ENCODE results near the gene ATL1. TPM values are rescaled to one million over a fixed set of nuclear protein-coding genes. Genes with fewer than 3 reads are reported as not detected.

The ATL1 gene
- total RNA-seq, 1 donor from 2014 or later: 2.0 TPM

GRCh38 chr14:50631408-50631821 is 71.5 kb downstream of the ATL1 start:
- DNase-seq (ENCODE audit: low read depth): no peak
- TF ChIP-seq, protein P1, sequence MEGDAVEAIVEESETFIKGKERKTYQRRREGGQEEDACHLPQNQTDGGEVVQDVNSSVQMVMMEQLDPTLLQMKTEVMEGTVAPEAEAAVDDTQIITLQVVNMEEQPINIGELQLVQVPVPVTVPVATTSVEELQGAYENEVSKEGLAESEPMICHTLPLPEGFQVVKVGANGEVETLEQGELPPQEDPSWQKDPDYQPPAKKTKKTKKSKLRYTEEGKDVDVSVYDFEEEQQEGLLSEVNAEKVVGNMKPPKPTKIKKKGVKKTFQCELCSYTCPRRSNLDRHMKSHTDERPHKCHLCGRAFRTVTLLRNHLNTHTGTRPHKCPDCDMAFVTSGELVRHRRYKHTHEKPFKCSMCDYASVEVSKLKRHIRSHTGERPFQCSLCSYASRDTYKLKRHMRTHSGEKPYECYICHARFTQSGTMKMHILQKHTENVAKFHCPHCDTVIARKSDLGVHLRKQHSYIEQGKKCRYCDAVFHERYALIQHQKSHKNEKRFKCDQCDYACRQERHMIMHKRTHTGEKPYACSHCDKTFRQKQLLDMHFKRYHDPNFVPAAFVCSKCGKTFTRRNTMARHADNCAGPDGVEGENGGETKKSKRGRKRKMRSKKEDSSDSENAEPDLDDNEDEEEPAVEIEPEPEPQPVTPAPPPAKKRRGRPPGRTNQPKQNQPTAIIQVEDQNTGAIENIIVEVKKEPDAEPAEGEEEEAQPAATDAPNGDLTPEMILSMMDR (conservative IDR thresholded peaks at IDR 0.05; ENCODE audit: low read depth, low read length): no peak
- H3K4me3 ChIP-seq (ENCODE audit: low read depth, low read length): no peak overlapping the region

DNA sequence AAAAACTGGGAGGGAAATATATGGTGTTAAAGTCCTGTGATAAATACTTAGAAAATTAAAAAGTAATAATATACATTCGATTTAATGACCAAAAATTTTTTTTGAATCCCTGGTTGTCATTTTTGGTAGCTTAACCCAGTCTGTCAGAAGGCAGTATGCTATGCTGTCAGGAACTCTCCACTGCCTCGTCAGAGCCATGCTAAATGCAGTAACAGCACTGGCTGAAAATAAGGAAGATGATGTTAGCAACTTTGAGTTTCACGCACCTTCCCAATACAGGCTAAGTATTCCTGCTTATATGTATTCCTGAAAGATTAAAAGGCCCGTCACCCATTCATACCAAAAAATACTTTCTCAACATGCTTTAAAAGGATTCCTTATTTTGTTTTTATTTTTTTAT is 74.0 kb downstream of the ATL1 start:
- H3K4me3 ChIP-seq (ENCODE audit: low read depth, low read length): no peak overlapping the region
- no peak for DNase-seq (ENCODE audit: low read depth)
- TF ChIP-seq, protein P1 (conservative IDR thresholded peaks at IDR 0.05; ENCODE audit: low read depth, low read length): no peak

DNA sequence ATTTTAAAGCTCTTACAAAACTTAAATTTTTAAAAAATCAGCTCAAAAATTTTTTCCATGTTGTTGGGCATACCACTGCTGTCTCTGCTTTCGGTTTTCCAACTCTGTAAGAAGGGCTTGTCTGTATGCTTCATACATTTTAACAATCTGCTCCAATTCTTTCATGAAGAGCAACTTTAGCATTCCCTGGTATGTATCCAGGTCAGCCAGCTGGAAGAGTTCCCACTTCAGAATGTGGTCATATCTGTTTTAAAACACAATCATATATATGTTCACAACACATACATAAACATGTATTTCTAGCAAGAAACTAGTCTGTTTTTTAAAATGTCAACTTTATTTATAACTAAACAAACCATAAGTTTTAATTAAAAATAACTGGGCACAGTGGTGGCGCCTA is 75.2 kb downstream of the ATL1 start:
- H3K4me3 ChIP-seq (ENCODE audit: low read depth, low read length): no peak overlapping the region
- TF ChIP-seq, protein P1 (conservative IDR thresholded peaks at IDR 0.05; ENCODE audit: low read depth, low read length): no peak
- DNase-seq (ENCODE audit: low read depth): no peak

GRCh38 chr14:50647282-50647681 is 87.3 kb downstream of the ATL1 start:
- DNase-seq (ENCODE audit: low read depth): no peak
- H3K4me3 ChIP-seq (ENCODE audit: low read depth, low read length): no peak overlapping the region
- TF ChIP-seq, protein P1 (conservative IDR thresholded peaks at IDR 0.05; ENCODE audit: low read depth, low read length): no peak

DNA sequence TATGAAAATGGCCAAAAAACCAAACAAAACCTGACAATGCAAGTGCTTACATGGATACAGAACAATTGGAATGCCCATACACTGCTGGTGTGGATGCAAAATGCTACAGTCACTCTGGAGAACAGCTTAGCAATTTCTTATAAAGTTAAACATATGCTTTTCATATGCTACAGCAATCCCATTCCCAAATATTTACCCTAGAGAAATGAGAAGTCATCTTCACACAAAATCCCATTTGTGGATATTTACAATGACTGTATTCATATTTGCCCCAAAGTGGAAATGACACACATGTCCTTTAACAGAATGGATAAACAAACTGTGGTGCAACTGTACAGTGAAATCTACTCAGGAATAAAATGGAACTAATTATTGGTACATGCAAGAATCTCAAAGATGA is 87.8 kb downstream of the ATL1 start:
- TF ChIP-seq, protein P1 (conservative IDR thresholded peaks at IDR 0.05; ENCODE audit: low read depth, low read length): no peak
- no peak overlapping the region for H3K4me3 ChIP-seq (ENCODE audit: low read depth, low read length)
- no peak for DNase-seq (ENCODE audit: low read depth)

GRCh38 chr14:50649691-50650090 is 89.7 kb downstream of the ATL1 start:
- TF ChIP-seq, protein P1 (conservative IDR thresholded peaks at IDR 0.05; ENCODE audit: low read depth, low read length): no peak
- DNase-seq (ENCODE audit: low read depth): no peak
- no peak overlapping the region for H3K4me3 ChIP-seq (ENCODE audit: low read depth, low read length)

DNA sequence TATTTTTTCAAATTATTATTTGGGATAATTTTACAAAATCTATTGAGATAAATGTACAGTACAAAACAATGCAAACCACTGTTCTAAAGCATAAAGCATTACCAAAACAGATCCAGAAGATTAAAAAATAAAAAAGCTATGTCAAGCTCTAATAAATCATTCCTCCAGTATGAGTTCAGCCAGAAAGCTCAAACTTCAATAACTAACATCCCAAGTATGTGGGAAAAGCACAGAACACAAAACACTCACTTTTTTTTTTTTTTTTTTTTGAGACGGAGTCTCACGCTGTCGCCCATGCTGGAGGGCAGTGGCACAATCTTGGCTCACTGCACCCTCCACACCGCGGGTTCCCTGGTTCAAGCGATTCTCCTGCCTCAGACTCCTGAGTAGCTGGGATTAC is 96.8 kb downstream of the ATL1 start:
- H3K4me3 ChIP-seq (ENCODE audit: low read depth, low read length): no peak overlapping the region
- DNase-seq (ENCODE audit: low read depth): no peak
- TF ChIP-seq, protein P1 (conservative IDR thresholded peaks at IDR 0.05; ENCODE audit: low read depth, low read length): no peak
